HG03045 (cell line): ENCODE results near the gene GLIPR1L2.
"Not testable (repeated sequence)": the region's sequence is repeated elsewhere in the genome, so short reads cannot be mapped to it uniquely, and the experiment has no call there.

Experiments
- ATAC-seq: cut with Tn5 transposase; IDR thresholded peaks from one replicate; pipeline ENCODE4 v1.9.1; 2021; ENCODE audit warnings: mild to moderate bottlenecking, moderate library complexity; ENCODE audit not compliant: unreplicated experiment

Gene GLIPR1L2

GRCh38 chr12:75432924-75433323 lies 42.0 kb downstream of the GLIPR1L2 start:
- no peak for ATAC-seq

- no peak for ATAC-seq
Observed at GRCh38 chr12:75437564-75437963, 46.7 kb downstream of the GLIPR1L2 start.

GRCh38 chr12:75438059-75438754 lies 47.3 kb downstream of the GLIPR1L2 start:
- ATAC-seq = no peak

GRCh38 chr12:75439048-75439447 lies 48.2 kb downstream of the GLIPR1L2 start:
- ATAC-seq = no peak

- ATAC-seq = no peak
Observed at GRCh38 chr12:75439930-75440329, 49.0 kb downstream of the GLIPR1L2 start.

- not testable (repeated sequence) for ATAC-seq
Observed at GRCh38 chr12:75441687-75442449, 51.0 kb downstream of the GLIPR1L2 start.

GRCh38 chr12:75442454-75442853 lies 51.6 kb downstream of the GLIPR1L2 start:
- not testable (repeated sequence) for ATAC-seq

GRCh38 chr12:75443709-75444108 lies 52.8 kb downstream of the GLIPR1L2 start:
- ATAC-seq = no peak

- ATAC-seq = no peak
Observed at GRCh38 chr12:75444429-75445136, 53.7 kb downstream of the GLIPR1L2 start.

GRCh38 chr12:75445137-75445507 lies 54.2 kb downstream of the GLIPR1L2 start:
- not testable (repeated sequence) for ATAC-seq

GRCh38 chr12:75446857-75447256 lies 56.0 kb downstream of the GLIPR1L2 start:
- no peak for ATAC-seq

- no peak for ATAC-seq
Observed at GRCh38 chr12:75447691-75448393, 57.0 kb downstream of the GLIPR1L2 start.

- ATAC-seq = no peak
Observed at GRCh38 chr12:75452675-75453330, 61.9 kb downstream of the GLIPR1L2 start.

- no peak for ATAC-seq
Observed at GRCh38 chr12:75455839-75456238, 65.0 kb downstream of the GLIPR1L2 start.

GRCh38 chr12:75457191-75457590 lies 66.3 kb downstream of the GLIPR1L2 start:
- ATAC-seq = no peak

- not testable (repeated sequence) for ATAC-seq
Observed at GRCh38 chr12:75457866-75458265, 67.0 kb downstream of the GLIPR1L2 start.

GRCh38 chr12:75459755-75460154 lies 68.9 kb downstream of the GLIPR1L2 start:
- no peak for ATAC-seq

- ATAC-seq = no peak
Observed at GRCh38 chr12:75460204-75460603, 69.3 kb downstream of the GLIPR1L2 start.

- ATAC-seq = no peak
Observed at GRCh38 chr12:75471902-75472890, 81.3 kb downstream of the GLIPR1L2 start.
